ENCODE measurements around the gene TOX2. TPM values are rescaled to one million over a fixed set of nuclear protein-coding genes. Genes with fewer than 3 reads are reported as not detected.
A peak's percentile ranks its signal among the peaks of the same experiment; 100 is the strongest.

The TOX2 gene
- total and polyA plus RNA-seq, 2 donors from 2014 or later: 4.7 to 5.9 TPM

DNA sequence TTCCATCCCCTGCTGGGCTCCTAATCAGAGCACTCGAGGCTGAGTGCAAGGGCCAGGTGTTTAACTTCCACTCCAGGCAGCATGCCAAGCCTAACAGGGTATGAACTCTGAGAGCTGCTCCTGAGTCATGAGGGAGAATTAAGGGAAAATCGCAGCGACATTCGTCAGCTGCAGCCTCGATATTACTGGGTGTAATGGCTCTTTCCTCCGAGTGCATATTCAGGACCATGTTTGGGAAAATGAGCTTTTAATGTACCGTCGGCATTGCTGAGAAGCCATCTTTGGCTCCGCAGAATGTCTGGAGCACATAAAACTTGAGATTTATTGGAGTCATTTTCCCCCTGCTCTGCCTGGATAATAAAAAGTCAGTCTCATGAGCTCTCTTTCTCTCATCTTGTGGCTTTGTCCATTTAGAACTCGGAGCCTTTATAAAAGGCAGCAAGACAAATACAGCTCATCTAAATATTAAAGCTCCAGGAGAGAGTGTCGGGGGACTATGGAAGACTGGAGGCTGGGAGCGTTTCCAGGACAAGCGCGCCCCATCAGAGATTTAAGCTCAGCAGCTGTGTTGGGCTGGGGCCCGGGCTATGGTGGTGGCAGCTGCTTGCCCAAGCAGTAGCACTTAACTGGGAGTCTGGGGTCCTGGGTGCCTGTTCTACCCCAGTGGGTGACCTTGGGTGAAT lies 103.7 kb downstream of the TOX2 start:
- Histone ChIP-seq H3K36me3 (ENCODE audit: control insufficient read depth in 2 of 3, insufficient read depth in 3 of 3, low read length in 3 of 3) (no peaks in the 10 kb centered on the region), H3K27ac (ENCODE audit: low read depth in 2 of 2, low read length in 2 of 2) (peak overlapping the region in 1 of 2 donors; percentile 23), H3K4me3 (ENCODE audit: low read length in 3 of 3) (no peak overlapping the region), H3K4me1 (ENCODE audit: control insufficient read depth in 2 of 3, insufficient read depth in 2 of 3, low read depth in 1 of 3, low read length in 3 of 3) (peaks cover 0 to 8% (median 4%) of the 10 kb centered on the region in 3 donors), H3K9me3 (ENCODE audit: control insufficient read depth in 2 of 3, insufficient read depth in 1 of 3, low read length in 3 of 3) (no peaks in the 10 kb centered on the region), H3K9ac (ENCODE audit: low read length in 3 of 3) (no peak overlapping the region), H3K27me3 (ENCODE audit: control insufficient read depth, insufficient read depth, low read length) (no peaks in the 10 kb centered on the region)
- no peak for FAIRE-seq
- intact Hi-C loops (cut with DNase I): no loop called here
- DNase-seq: peak; percentile 68 to 94 (median 82)
- TF ChIP-seq, protein P1, sequence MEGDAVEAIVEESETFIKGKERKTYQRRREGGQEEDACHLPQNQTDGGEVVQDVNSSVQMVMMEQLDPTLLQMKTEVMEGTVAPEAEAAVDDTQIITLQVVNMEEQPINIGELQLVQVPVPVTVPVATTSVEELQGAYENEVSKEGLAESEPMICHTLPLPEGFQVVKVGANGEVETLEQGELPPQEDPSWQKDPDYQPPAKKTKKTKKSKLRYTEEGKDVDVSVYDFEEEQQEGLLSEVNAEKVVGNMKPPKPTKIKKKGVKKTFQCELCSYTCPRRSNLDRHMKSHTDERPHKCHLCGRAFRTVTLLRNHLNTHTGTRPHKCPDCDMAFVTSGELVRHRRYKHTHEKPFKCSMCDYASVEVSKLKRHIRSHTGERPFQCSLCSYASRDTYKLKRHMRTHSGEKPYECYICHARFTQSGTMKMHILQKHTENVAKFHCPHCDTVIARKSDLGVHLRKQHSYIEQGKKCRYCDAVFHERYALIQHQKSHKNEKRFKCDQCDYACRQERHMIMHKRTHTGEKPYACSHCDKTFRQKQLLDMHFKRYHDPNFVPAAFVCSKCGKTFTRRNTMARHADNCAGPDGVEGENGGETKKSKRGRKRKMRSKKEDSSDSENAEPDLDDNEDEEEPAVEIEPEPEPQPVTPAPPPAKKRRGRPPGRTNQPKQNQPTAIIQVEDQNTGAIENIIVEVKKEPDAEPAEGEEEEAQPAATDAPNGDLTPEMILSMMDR (IDR thresholded peaks at IDR 0.05; ENCODE audit: borderline replicate concordance, extremely low read depth, insufficient read depth): no peak

DNA sequence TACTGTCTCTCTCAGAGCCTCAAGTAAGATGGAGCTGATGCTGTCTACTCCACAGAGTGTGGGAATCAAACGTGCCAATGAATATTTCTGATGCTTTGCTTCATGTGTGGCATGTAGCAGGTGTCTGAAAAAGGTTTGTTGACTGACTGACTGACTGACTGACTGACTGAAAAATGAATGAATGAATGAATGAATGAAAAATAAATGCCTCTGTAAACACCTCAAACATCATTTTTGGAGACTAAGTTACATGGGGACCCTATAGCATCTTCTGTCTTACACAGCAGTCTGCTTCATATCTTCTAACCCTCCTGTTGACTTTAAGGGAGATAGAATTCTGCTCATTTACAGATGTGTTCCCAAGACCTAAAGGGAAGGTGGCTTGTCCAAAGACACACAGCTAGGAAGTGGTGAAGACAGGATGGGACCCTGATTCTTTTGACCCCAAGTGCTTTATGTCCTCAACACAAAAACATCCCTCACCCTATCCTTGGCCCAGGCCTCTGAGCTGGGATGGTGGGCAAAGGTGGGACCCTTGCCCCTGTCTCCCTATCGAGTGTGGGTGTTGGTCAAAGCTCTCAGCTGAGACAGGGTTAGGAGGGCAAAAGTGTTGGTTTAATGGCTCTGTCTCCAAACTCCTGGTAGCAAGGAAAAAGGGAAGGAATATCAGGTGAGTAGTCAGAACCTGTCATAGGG lies 104.4 kb downstream of the TOX2 start:
- DNase-seq (no peak), FAIRE-seq (no peak)
- TF ChIP-seq, protein P1 (IDR thresholded peaks at IDR 0.05; ENCODE audit: borderline replicate concordance, extremely low read depth, insufficient read depth): no peak
- Histone ChIP-seq H3K4me3 (ENCODE audit: low read length in 3 of 3) (no peak overlapping the region), H3K27me3 (ENCODE audit: control insufficient read depth, insufficient read depth, low read length) (no peaks in the 10 kb centered on the region), H3K9me3 (ENCODE audit: control insufficient read depth in 2 of 3, insufficient read depth in 1 of 3, low read length in 3 of 3) (no peaks in the 10 kb centered on the region), H3K9ac (ENCODE audit: low read length in 3 of 3) (no peak overlapping the region), H3K27ac (ENCODE audit: low read depth in 2 of 2, low read length in 2 of 2) (no peak overlapping the region), H3K4me1 (ENCODE audit: control insufficient read depth in 2 of 3, insufficient read depth in 2 of 3, low read depth in 1 of 3, low read length in 3 of 3) (peaks cover 0 to 8% (median 4%) of the 10 kb centered on the region in 3 donors), H3K36me3 (ENCODE audit: control insufficient read depth in 2 of 3, insufficient read depth in 3 of 3, low read length in 3 of 3) (no peaks in the 10 kb centered on the region)
- intact Hi-C loops (cut with DNase I): no loop called here

- TF ChIP-seq, protein P1 (IDR thresholded peaks at IDR 0.05; ENCODE audit: borderline replicate concordance, extremely low read depth, insufficient read depth): no peak
- H3K27ac ChIP-seq (ENCODE audit: low read depth in 2 of 2, low read length in 2 of 2): no peak overlapping the region
- H3K9ac ChIP-seq (ENCODE audit: low read length in 3 of 3): no peak overlapping the region
- DNase-seq (no peak), FAIRE-seq (no peak)
- H3K4me1 ChIP-seq (ENCODE audit: control insufficient read depth in 2 of 3, insufficient read depth in 2 of 3, low read depth in 1 of 3, low read length in 3 of 3): peaks cover 0 to 5% (median 0%) of the 10 kb centered on the region in 3 donors
- intact Hi-C loops (cut with DNase I): no loop called here
- no peaks in the 10 kb centered on the region for H3K9me3 ChIP-seq (ENCODE audit: control insufficient read depth in 2 of 3, insufficient read depth in 1 of 3, low read length in 3 of 3)
- H3K36me3 ChIP-seq (ENCODE audit: control insufficient read depth in 2 of 3, insufficient read depth in 3 of 3, low read length in 3 of 3): no peaks in the 10 kb centered on the region
- H3K4me3 ChIP-seq (ENCODE audit: low read length in 3 of 3): no peak overlapping the region
- H3K27me3 ChIP-seq (ENCODE audit: control insufficient read depth, insufficient read depth, low read length): no peaks in the 10 kb centered on the region
Observed at GRCh38 chr20:44019638-44020335, 105.1 kb downstream of the TOX2 start.
